NOMO-1 (cell line): ENCODE data around the gene SEMA3F.

Experiments
- DNase-seq, 2 experiments: peaks; one replicate each; lab custom pipeline; 2025; ENCODE audit not compliant: unreplicated experiment in 2 of 2; lab: John Stamatoyannopoulos, UW

Gene SEMA3F

GRCh38 chr3:50132421-50133282 is 22.5 kb upstream of the SEMA3F start:
- DNase-seq = no peak

GRCh38 chr3:50133283-50133615 is 21.9 kb upstream of the SEMA3F start:
- DNase-seq = no peak

- DNase-seq = no peak
Measured at GRCh38 chr3:50134367-50134766, 20.8 kb upstream of the SEMA3F start.

GRCh38 chr3:50135964-50136363 is 19.2 kb upstream of the SEMA3F start:
- DNase-seq = no peak

- DNase-seq = no peak
Measured at GRCh38 chr3:50136714-50137405, 18.3 kb upstream of the SEMA3F start.

GRCh38 chr3:50137531-50137930 is 17.6 kb upstream of the SEMA3F start:
- no peak for DNase-seq

GRCh38 chr3:50138266-50139200 is 16.6 kb upstream of the SEMA3F start:
- peak; percentile 28 to 40 for DNase-seq

GRCh38 chr3:50139308-50139707 is 15.8 kb upstream of the SEMA3F start:
- DNase-seq = no peak

- DNase-seq = no peak
Measured at GRCh38 chr3:50139718-50140423, 15.3 kb upstream of the SEMA3F start.

- DNase-seq = no peak
Measured at GRCh38 chr3:50140990-50141389, 14.1 kb upstream of the SEMA3F start.

- no peak for DNase-seq
Measured at GRCh38 chr3:50146316-50146901, 8.7 kb upstream of the SEMA3F start.

GRCh38 chr3:50147016-50147415 is 8.1 kb upstream of the SEMA3F start:
- DNase-seq = no peak

GRCh38 chr3:50147447-50147846 is 7.7 kb upstream of the SEMA3F start:
- no peak for DNase-seq

- no peak for DNase-seq
Measured at GRCh38 chr3:50147861-50148260, 7.3 kb upstream of the SEMA3F start.

GRCh38 chr3:50150404-50150750 is 4.7 kb upstream of the SEMA3F start:
- DNase-seq = no peak

- no peak for DNase-seq
Measured at GRCh38 chr3:50150863-50151686, 4.0 kb upstream of the SEMA3F start.

- no peak for DNase-seq
Measured at GRCh38 chr3:50151728-50152127, 3.4 kb upstream of the SEMA3F start.

- no peak for DNase-seq
Measured at GRCh38 chr3:50153782-50154475, 1.2 kb upstream of the SEMA3F start.

- peak in 1 of 2 experiments; percentile 38 for DNase-seq
Measured at GRCh38 chr3:50154476-50154839, 666 bp upstream of the SEMA3F start.
